ENCODE results near the gene HIRA.

- TF ChIP-seq POLR2A (IDR thresholded peaks at IDR 0.05) (no peak), CTCF (IDR thresholded peaks at IDR 0.05) (no peak)
These were observed 94.4 kb downstream of the HIRA start for GRCh38 chr22:19337137-19337536.
